Measurements from ENCODE around the gene BCOR.

BCOR gene

DNA sequence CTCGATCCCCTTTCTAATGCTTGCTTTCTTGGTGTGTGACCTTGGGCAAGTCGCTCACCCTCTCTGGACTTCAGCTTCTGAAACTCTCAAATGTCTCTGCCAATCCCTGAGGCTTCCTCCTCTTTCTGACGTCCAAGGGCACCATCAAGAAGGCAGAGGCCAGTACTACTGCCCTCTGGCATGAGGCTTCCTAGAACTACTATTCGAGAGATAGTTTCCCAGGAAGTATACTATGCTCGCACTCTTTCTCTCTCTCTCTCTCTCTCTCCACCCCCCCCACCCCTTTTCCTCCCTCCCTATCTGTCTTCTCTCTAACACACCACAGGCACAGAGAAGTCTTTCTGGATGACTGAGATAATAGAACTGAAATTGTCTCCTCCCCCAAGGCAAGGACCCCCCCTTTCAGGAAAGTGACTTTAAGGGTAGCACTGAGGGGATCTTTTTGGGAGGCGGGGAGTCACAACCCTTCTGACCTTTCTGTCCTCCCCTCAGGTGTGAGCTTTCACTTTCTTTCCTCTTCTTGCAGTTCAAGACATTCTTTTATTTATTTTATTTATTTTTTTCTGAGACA, 20.0 kb upstream of the BCOR start:
- DNase-seq (ENCODE audit: extremely low spot score, insufficient read length, low read depth) (no peak), FAIRE-seq (no peak)

GRCh38 chrX:40116925-40117324, 19.2 kb upstream of the BCOR start:
- FAIRE-seq (no peak), DNase-seq (ENCODE audit: extremely low spot score, insufficient read length, low read depth) (no peak)

DNA sequence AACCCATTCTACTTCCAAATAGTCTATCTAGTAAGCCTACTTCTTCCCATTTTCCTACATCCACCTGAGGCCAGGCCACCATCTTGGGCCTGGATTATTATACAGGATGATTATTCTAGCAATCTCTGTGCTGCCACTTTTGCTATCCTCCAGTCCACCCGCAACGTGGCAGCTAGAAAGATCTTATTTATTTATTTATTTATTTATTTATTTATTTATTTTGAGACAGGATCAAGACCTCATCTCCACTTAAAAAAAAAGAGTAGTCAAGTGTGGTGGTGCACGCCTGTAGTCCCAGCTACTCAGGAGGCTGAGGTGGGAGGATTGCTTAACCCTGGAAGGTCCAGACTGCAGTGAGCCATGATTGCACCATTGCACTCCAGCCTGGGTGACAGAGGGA, 15.2 kb upstream of the BCOR start:
- DNase-seq (ENCODE audit: extremely low spot score, insufficient read length, low read depth), result no peak
- no peak for FAIRE-seq

DNA sequence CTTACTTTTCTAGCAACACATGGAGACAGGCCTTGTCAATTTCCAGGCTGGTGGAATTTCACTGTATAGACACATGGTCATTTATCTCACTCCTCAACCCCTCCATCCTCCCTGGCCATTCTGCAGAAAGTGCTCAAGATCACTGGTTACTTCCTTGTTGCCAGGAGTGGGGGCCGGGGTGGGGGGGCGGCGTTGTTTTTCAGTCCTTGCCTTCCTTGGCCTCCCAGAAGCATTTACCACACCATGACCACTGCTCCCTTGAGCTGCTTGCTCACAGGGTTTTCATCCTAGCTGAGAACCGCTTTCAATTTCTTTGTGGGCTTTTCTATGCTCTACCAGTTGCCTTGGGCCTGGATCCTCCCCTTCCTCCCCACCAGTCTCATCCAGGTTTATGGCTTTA, 14.1 kb upstream of the BCOR start:
- no peak for FAIRE-seq
- no peak for DNase-seq (ENCODE audit: extremely low spot score, insufficient read length, low read depth)

DNA sequence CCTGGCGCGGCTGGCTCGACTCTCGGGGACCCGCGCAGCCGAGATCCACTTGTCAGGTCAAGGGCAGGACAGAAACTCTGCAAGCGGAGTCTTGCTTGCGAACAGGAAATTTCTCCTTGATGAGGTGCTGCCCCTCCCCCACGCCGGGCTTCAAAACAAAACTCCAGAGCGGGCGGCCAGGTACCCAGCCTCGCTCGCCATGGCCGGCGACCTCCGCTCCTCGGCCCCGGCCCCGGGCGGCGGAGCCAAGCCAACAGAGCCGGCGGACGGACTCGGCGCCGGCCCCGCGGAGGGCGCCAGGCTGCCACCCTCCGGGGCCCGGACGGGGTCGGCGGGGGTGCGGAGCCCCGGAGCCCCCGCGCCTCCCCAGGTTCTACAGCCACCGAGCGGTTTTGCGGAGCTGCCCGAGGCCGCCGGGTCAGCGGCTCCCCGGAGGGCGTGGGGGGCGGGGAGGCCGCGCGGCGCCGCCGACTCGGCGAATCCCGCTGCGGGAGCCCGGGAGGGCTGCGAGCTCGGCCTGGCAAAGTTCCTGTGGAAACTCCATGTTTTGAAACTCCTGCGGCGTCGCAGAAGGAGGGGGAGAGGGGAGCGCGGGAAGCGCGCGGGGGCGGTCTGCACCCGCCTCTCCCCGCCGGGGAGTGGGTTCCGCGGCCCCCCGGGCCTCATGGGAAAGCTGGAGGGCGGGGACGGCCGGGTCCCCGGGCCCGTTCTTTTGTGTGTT, 11.7 kb upstream of the BCOR start:
- FAIRE-seq (no peak), DNase-seq (ENCODE audit: extremely low spot score, insufficient read length, low read depth) (no peak)

- DNase-seq (ENCODE audit: extremely low spot score, insufficient read length, low read depth) (no peak), FAIRE-seq (no peak)
Measured at GRCh38 chrX:40108959-40109287, 11.2 kb upstream of the BCOR start.

- no peak for DNase-seq (ENCODE audit: extremely low spot score, insufficient read length, low read depth)
- FAIRE-seq, result no peak
Measured at GRCh38 chrX:40108162-40108958, 10.6 kb upstream of the BCOR start.

DNA sequence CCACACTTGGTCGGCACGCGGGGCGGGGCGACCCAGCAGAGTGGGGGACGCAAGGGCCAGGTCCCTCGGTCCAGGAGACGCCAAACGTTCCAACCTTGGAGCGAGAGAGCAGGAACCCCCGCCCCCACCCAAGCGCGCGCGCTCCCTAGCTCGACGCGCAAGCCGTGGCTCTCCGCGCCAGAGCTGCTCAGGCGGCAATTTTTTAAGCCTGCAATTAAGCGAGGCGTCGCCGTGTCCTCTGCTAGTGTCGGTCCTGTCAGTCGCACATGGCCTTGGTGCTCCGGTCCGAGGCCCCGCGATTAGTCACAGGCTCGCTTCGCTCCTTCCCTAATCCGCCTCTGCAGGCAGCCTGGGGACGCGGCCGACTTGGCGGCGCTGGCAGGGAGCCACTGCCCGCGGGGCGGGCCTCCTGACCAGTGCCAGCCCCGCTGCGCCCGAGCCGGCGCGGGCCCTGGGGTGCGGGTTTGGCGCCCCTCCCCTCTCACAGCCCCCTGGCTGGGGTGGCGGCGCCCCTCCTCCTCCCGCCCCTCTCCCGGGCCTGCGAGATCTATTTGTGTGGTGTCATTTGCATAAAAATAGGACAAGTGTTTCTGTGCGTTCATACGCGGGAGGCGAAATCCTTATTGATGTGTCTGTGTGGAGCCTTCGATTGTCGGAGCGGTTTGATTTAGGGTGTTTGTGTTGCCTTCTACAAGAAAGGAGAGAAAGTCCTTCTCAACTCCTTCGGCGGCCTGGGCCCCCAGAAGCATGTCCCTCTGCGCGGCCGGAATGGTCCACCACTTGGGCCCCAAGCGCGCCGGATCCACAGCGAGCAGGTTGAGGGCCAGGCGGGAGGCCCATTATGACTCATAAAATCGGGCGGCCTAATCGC, 9.8 kb upstream of the BCOR start:
- FAIRE-seq (peak; percentile 53), DNase-seq (ENCODE audit: extremely low spot score, insufficient read length, low read depth) (no peak)

- FAIRE-seq (peak; percentile 45), DNase-seq (ENCODE audit: extremely low spot score, insufficient read length, low read depth) (no peak)
Measured at GRCh38 chrX:40106676-40107290, 9.0 kb upstream of the BCOR start.

DNA sequence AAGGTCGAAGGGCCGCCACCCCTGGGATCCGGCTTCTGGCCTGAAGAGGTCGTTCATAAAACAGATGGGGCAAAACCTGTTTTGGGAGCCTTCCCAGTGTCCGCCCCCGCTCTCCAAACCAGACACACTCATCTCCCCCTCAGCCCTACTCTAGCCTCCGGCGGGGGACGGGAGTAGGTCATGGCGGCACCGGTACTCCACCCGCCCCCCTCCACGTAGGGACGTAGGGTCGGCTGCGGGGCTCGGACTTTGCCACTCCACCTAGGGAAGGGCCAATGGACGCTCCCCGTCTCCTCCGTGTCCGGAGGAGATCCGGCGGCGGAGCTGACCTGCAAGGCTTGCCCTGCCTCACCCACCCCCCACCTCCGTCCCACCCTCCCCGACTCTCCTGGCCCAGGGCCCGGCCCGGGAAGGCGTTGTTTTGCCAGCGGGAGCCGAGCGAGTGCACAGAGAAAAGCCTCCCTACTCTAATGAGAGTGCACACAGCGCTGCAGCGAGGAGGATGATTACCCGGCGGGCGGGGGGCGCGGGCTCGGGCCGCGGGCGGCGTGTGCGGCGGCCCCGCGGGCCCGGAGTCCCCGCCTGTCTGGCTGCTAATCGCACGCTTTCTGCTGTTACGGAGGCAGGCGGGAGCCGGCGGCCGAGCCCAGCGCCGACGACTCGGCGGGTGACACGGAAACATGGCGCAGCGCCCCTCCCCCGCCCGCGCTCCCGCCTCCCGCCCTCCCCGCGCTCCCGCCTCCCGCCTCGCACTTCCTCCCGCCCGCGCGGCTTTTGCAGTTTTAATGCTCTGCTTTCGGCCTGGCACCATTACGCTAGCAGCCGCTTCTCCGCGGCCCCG, 8.3 kb upstream of the BCOR start:
- peak; percentile 53 for FAIRE-seq
- no peak for DNase-seq (ENCODE audit: extremely low spot score, insufficient read length, low read depth)

DNA sequence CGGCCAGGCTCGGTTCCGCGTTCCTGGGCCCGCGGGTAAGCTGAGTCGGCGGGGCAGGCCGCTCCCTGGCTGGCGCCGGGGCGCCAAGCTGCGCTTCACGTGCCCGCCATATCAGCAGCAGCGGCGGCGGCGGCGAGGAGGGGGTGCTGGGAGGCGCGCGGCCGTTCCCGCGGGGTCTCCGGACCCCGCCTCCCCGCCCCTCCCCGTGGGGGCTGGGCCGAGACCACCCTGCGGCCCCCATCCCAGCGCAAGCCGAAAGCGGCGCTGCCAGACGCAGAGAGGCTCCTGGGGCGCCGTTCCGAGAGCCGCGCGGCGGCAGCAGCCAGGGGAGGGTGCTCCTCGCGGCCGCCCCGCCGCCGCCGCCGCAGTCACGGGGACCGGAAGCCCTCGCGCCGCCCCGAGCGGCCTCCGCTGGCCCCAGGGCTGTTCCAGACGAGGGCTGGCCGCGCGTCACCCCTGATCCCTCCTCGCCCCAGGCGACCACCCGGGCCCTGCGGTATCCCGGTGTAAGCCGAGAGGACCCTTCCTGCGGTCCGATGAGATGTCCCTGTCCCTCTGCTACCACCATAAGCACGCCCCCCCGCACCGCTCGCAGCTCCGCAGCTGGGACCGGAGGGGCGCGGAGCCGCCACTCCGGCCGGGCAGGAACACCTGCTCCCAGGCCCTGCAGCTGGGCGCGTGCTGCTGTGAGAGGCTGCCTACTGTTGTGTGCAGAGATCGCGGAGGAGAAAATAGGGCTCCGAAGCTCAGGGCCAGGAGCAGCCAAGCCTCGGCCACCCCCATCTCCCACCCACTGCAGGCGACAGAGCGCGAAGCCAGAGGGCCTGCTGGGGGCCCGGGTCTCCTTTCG, 7.5 kb upstream of the BCOR start:
- DNase-seq (ENCODE audit: extremely low spot score, insufficient read length, low read depth), result no peak
- FAIRE-seq, result peak; percentile 71

DNA sequence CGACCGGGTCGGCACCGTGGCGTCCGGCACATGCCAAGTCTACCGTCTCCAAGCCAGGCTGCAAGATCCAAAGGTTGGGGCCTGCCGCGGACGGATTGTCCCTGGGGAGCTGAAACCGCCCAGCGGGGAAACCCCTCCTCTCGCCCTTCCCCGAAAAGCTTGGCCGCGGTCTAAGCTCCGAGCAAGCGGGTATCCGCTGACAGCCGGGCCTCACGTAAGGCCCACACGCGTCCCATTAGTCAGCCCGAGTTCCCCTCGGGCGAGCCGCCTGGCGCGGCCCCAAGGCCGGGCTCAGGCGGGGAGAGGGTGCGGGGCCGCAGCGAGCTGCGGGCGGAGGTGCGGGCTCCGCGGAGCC, 6.8 kb upstream of the BCOR start:
- DNase-seq (ENCODE audit: extremely low spot score, insufficient read length, low read depth) (no peak), FAIRE-seq (peak; percentile 62)

GRCh38 chrX:40103565-40104323, 6.0 kb upstream of the BCOR start:
- FAIRE-seq (no peak), DNase-seq (ENCODE audit: extremely low spot score, insufficient read length, low read depth) (no peak)

GRCh38 chrX:40102393-40103381, 4.9 kb upstream of the BCOR start:
- FAIRE-seq (no peak), DNase-seq (ENCODE audit: extremely low spot score, insufficient read length, low read depth) (no peak)

DNA sequence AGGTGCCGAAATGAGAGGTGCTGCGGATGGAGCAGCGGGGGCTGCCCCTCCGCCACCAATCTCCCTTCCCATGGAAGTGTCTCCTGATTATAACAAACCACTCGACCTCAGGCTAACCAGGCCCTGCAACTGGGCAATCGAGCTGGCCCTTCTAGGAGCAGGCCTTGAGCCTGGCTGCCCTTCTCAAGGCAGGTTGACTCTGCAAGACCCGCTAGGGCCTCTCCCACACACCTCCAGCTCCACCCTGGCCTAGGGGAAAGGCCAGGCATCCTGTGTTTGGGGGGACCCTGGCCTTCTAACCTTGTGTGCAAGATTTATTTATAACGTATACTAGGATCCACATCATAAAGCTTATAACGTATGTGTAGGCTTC, 3.7 kb upstream of the BCOR start:
- FAIRE-seq (no peak), DNase-seq (ENCODE audit: extremely low spot score, insufficient read length, low read depth) (no peak)

- DNase-seq (ENCODE audit: extremely low spot score, insufficient read length, low read depth), result no peak
- FAIRE-seq, result no peak
Measured at GRCh38 chrX:40100537-40101429, 3.0 kb upstream of the BCOR start.
